GM19240 (cell line): ENCODE results near the gene CROCC2.

Experiments
- DNase-seq: peaks from one replicate; pipeline ENCODE4 v3.0.0; 2011; ENCODE audit warnings: low spot score; ENCODE audit not compliant: insufficient read length

The CROCC2 gene

GRCh38 chr2:240920783-240921231 is 14.7 kb downstream of the CROCC2 start:
- DNase-seq, result no peak

DNA sequence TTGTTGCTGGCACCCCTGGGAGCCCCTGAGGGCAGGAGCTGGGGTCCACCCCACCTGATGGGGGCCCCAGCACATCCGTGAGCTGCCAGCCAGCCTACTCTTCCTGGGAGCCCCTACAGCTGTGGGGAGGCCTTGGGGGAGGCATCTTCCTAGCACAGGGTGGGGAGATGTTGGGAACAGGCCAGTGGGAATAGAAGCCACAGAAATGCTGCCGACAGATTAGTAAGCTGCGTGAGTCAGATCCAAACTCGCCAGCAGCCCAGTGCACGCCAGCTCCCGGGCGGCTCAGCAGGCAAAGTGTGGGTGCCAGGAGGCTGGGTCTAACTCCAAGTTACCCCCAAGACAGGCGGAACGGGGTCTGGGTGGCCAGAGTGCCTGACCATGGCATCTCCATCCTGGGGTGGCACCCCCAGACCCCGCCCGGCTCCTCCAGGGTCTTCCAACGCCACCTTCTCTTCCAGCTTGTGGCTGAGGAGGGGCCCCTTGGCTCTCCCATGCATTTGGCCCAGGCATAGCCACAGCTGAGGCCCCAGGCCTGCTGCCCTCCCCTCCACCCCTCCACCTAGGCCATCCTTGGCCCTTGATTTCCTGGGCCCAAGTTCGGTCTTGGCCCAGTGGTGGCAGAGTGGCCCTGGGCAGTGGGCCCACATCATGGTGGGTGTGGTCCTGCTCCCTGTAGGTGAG is 15.3 kb downstream of the CROCC2 start:
- no peak for DNase-seq

- no peak for DNase-seq
These were observed 15.8 kb downstream of the CROCC2 start for GRCh38 chr2:240921995-240922244.

GRCh38 chr2:240922245-240922981 is 16.3 kb downstream of the CROCC2 start:
- no peak for DNase-seq

GRCh38 chr2:240922982-240923537 is 16.9 kb downstream of the CROCC2 start:
- DNase-seq, result no peak

- DNase-seq, result no peak
These were observed 19.0 kb downstream of the CROCC2 start for GRCh38 chr2:240925191-240925567.

DNA sequence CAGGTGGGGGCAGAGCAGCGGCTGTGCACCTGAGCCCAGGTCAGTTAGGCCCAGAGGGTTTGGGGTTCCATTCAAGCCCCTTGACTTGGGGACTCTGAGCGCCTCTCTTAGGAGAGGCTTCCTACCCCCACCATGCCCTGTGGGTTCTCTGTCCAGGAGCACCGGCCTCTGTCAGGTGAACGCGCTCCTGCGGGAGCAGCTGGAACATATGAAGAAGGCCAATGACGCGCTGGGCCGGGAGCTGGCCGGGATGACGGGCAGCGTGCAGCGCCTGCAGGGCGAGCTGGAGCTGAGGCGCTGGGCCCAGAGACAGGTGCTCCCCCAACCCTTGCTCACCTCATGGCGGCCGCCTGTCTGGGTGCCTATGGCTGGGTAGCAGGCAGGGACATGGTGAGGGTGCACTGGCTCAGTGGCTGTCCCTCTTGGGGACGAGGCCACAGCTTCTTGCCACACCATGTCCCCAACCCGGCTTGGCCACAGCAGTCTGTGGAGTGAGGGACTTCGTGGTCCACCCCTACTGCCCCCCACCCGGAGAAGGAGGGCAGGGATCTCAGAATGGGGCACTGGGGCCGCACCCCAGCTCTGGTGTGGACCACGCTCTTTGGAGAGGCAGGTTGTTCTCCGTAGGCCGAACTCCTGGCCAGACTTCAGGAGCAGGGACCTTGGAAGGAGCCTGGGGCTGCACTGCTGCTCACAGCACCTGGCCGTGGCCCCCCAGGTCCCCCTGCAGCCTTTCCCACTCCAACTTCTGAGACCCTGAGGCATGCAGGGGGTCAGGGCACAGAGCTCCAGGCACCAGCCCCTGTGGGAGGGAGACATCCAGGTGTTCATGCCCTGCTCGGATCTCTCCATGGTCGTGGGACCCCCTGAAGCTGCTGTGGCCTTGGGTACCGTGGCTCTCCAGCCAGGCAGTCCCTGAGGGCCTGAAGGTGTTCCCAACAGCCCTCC is 19.7 kb downstream of the CROCC2 start:
- no peak for DNase-seq

DNA sequence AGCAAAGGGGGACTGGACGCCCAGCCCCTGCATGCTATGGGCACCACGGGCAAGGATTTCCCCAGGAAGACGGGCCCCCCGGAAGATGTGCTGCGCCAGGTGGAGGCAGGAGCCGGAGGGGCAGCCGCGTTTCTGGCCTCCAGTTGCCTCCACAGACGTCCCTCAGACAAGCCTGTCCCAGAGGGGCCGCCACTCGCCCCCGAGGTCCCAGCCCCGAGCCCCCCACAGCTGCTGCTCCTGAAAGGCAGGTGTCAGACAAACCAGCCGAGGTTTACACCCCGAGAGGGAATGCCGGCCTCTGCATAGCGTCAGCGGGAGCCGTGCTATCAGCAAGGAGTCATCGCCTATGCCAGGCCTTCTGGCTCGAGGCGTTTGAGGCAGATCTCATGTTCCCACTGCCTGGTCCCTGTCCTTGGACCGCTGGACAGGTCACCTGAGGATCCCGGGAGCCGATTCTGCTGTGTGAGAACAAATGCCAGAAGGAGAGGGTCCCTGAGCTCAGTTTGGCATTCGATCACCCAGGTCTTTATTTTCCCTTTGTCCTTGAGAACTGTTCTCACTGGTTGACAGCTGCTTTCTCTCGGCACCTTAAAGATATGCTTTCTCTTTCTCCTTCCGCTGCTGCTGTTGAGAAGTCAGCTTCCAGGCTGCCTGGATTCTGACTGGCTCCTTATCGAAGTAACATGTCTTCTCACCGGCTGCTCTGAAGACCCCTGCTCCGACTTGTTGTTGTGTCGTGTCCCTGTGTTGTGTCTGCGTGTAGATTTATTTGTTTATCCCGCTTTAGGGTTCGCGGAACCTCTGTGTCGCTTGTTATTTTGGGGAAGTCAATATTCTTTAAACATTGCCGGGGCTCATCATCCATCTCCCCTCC is 20.6 kb downstream of the CROCC2 start:
- DNase-seq, result no peak

GRCh38 chr2:240927390-240927781 is 21.2 kb downstream of the CROCC2 start:
- DNase-seq, result no peak

GRCh38 chr2:240928476-240929363 is 22.6 kb downstream of the CROCC2 start:
- DNase-seq, result no peak

GRCh38 chr2:240929364-240930095 is 23.4 kb downstream of the CROCC2 start:
- DNase-seq, result no peak

GRCh38 chr2:240930096-240930630 is 24.0 kb downstream of the CROCC2 start:
- DNase-seq, result no peak

DNA sequence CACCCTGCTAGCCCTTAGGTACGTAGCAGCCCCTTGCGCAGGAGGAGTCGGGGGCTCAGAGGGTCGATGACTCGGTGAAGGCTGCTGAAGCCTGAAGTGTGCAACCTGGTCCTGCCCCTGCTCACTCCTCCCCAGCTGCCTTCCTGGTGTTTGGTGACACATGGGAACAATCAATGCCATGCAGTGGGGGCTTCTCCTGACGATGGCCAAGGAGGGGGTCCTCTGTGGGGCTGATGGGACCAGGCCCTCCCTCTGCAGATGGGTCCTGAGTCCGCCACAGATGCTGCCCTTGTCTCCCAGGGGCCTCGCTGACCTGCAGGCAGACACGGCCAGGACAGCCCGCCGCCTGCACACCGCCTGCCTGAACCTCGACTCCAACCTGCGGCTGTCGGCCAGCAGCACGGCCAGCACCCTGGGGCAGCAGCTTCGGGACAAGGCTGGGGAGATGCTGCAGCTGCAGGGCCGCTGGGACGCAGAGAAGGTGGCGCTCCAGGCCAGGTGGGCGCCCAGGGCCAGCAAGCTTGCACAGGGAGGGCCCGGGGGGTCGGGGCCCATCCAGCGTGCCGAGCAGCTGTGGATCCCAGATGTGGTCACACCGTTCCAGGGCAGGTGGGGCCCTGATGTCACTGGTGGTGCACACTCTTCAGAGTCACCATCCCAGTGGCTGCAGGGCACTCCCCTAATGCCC is 24.6 kb downstream of the CROCC2 start:
- DNase-seq, result no peak

GRCh38 chr2:240931319-240931949 is 25.3 kb downstream of the CROCC2 start:
- DNase-seq, result no peak

DNA sequence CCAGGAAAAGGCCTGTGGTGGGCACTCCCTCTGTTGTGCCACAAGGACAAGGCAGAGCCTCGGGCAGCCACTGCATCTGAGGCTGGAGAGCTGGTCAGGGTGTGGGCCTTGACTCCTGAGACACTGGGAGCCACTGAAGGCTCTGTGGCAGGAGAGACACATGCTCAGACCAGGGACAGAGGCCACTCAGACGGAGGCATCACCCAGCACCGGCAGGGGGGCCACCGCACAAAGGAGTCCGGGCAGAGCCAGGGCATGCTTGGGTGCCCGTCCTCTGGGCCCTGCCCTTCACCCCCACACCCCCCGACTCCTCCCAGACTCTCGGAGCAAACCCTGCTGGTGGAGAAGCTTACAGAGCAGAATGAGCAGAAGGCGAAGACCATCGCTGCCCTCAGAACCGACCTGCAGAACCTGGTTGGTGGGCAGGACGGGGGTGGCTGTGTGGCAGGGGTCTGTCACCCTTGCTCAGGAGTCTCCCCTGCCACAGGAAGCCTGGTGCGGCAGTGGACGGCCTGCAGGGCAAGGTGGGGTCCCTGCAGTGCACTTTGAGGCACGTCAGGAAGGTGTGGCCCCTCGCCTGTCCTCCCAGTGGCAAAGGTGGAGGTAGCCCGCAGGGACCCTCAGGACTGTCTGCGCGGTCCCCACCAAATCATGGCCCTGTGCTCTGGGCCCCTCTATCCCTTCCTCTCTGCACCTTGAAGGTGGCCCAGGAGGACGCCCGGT is 26.0 kb downstream of the CROCC2 start:
- no peak for DNase-seq

GRCh38 chr2:240932724-240933047 is 26.6 kb downstream of the CROCC2 start:
- DNase-seq, result no peak
